Prostate gland (tissue), 2 donors: ENCODE measurements around the gene RCC2.

Experiments
- POLR2A ChIP-seq: fragments of 450-650 bp; IDR thresholded peaks from one replicate; pipeline ENCODE4 v1.6.1; 2016; ENCODE audit warnings: antibody characterized with exemption, mild to moderate bottlenecking
- TF ChIP-seq, protein P1 (sequence below), 4 experiments: fragments of 200-600 bp in 2 of 4; fragments of 450-650 bp in 2 of 4; sonication (generic) in 2 of 4; IDR thresholded peaks; 1 replicate in 3 of 4; 2 replicates in 1 of 4; pipeline ENCODE4 v1.5.1; 2016 to 2019; ENCODE audit warnings: antibody characterized with exemption in 4 of 4, mild to moderate bottlenecking in 2 of 4, moderate library complexity in 2 of 4

DNA sequence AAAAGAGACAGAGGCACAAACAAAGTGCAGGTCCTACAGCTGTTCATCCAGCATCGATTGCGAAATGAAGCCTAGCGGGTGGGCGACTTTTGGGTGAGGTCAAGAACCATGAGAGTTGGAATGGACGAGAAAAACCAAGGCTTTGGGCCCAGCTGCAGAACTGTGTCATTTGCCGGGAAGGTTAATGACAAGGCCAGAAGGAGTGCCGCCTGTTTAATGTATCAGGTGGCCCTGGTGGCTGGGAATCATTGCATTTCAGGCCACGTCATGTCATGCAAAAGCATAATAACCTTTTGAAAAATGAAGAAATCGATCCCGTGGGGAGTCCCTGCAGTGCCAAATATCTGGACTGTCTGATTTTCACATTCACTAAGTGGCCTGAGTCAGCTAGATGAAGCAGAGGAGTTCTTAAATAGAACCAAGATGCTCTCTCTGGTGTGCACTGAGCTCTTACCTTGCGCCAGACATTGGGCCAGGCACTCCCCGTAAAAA is 8.1 kb upstream of the RCC2 start:
- TF ChIP-seq, protein P1, sequence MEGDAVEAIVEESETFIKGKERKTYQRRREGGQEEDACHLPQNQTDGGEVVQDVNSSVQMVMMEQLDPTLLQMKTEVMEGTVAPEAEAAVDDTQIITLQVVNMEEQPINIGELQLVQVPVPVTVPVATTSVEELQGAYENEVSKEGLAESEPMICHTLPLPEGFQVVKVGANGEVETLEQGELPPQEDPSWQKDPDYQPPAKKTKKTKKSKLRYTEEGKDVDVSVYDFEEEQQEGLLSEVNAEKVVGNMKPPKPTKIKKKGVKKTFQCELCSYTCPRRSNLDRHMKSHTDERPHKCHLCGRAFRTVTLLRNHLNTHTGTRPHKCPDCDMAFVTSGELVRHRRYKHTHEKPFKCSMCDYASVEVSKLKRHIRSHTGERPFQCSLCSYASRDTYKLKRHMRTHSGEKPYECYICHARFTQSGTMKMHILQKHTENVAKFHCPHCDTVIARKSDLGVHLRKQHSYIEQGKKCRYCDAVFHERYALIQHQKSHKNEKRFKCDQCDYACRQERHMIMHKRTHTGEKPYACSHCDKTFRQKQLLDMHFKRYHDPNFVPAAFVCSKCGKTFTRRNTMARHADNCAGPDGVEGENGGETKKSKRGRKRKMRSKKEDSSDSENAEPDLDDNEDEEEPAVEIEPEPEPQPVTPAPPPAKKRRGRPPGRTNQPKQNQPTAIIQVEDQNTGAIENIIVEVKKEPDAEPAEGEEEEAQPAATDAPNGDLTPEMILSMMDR (IDR thresholded peaks at IDR 0.05): no peak
- TF ChIP-seq POLR2A: no peak
